Stomach (tissue), 4 donors: ENCODE measurements around the gene PSMB7.

Experiments
- EP300 ChIP-seq: sonication (generic); formaldehyde crosslinking; IDR thresholded peaks from one replicate; pipeline ENCODE4 v1.6.1; 2017; ENCODE audit warnings: antibody characterized with exemption
- POLR2A ChIP-seq, 4 donors: fragments of 450-650 bp; IDR thresholded peaks; one replicate each; pipeline ENCODE4 v1.6.1; 2016; ENCODE audit warnings: antibody characterized with exemption in 4 of 4, control low read depth in 2 of 4, mild to moderate bottlenecking in 1 of 4, moderate library complexity in 1 of 4

DNA sequence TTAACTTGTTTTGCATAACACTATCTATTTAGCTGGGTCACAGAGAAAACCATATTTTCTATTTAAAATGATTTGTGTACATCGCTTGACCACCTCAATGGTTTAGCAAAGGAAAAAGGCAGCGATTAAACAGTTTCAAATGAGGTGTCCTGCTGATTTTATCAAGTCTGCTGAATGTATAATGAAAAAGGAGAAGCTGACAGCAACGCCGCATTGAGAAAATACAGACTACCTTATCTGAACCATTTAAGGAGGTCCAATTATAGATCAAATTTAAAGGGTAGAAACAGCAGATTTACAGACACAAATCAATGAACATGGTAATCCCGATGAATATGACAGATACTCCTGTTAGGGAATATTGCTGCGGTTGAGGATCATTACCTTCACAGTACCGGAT is 29.6 kb downstream of the PSMB7 start:
- TF ChIP-seq POLR2A (IDR thresholded peaks at IDR 0.05) (no peak), EP300 (no peak)
